H1 (cell line): ENCODE data around the gene PAK5.

Experiments
- BRCA1 ChIP-seq: IDR thresholded peaks from 2 replicates; pipeline ENCODE4 v1.6.1; 2012; ENCODE audit warnings: low read depth, low read length, improper control_type of control experiment
- CHD2 ChIP-seq: IDR thresholded peaks from 2 replicates; pipeline ENCODE4 v1.6.1; 2012; ENCODE audit warnings: low read length, improper control_type of control experiment
- EZH2 ChIP-seq: fragments of 200-600 bp; sonication (generic); IDR thresholded peaks from 2 replicates; pipeline ENCODE4 v1.7.1; 2012; ENCODE audit warnings: low read depth, mild to moderate bottlenecking, moderate library complexity, low read length, inconsistent platforms; ENCODE audit not compliant: severe bottlenecking
- GABPA ChIP-seq: IDR thresholded peaks from 2 replicates; pipeline ENCODE4 v1.6.1; 2011; ENCODE audit warnings: mild to moderate bottlenecking, low read length, moderate library complexity, borderline replicate concordance; ENCODE audit not compliant: insufficient read depth
- HDAC6 ChIP-seq: IDR thresholded peaks from one replicate; pipeline ENCODE4 v1.7.1; 2012; ENCODE audit warnings: low read depth, mild to moderate bottlenecking, inconsistent platforms, low read length, moderate library complexity
- MAFK ChIP-seq: IDR thresholded peaks from 2 replicates; pipeline ENCODE4 v1.6.1; 2012; ENCODE audit warnings: low read depth, mild to moderate bottlenecking, improper control_type of control experiment, low read length
- POLR2A ChIP-seq, 2 experiments: IDR thresholded peaks; 1 replicate in 1 of 2; 2 replicates in 1 of 2; pipeline ENCODE4 v1.6.1; 2011; ENCODE audit warnings: low read depth in 2 of 2, low read length in 2 of 2, mild to moderate bottlenecking in 2 of 2; ENCODE audit errors: control extremely low read depth in 1 of 2
- RNF2 ChIP-seq: fragments of 200-900, 300-1000 bp; sonication (generic); IDR thresholded peaks from 2 replicates; pipeline ENCODE4 v1.7.1; 2016; ENCODE audit warnings: borderline replicate concordance, low read depth, mild to moderate bottlenecking, antibody characterized with exemption, low read length; ENCODE audit not compliant: poor library complexity, severe bottlenecking; ENCODE audit errors: missing control alignments
- TF ChIP-seq, protein P1 (sequence below), 3 experiments: IDR thresholded peaks; 1 replicate in 2 of 3; 2 replicates in 1 of 3; pipeline versions ENCODE4 v1.5.1 to v1.6.1; 2011; ENCODE audit warnings: low read length in 3 of 3, mild to moderate bottlenecking in 3 of 3, inconsistent platforms in 2 of 3, low read depth in 1 of 3, moderate library complexity in 1 of 3; ENCODE audit not compliant: insufficient read depth in 1 of 3; ENCODE audit errors: control extremely low read depth in 1 of 3

DNA sequence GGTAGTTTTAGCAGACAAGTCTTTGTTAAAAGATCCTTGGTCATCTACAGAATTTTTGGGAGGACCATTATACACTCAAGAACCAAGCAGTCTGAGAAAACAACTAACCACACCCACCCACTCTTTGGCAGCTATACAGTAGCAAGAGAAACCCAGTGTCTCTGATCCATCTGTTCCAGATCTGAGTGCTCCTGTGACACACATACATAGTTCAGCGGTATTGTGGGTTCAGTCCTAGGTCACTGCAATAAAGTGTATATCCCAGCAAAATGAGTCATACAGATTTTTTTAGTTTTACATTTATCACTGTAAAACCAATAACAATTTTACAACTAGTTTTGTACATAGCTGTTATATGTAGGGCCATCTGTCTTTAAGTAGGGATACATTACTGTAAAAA, 47.4 kb upstream of the PAK5 start:
- TF ChIP-seq, protein P1, sequence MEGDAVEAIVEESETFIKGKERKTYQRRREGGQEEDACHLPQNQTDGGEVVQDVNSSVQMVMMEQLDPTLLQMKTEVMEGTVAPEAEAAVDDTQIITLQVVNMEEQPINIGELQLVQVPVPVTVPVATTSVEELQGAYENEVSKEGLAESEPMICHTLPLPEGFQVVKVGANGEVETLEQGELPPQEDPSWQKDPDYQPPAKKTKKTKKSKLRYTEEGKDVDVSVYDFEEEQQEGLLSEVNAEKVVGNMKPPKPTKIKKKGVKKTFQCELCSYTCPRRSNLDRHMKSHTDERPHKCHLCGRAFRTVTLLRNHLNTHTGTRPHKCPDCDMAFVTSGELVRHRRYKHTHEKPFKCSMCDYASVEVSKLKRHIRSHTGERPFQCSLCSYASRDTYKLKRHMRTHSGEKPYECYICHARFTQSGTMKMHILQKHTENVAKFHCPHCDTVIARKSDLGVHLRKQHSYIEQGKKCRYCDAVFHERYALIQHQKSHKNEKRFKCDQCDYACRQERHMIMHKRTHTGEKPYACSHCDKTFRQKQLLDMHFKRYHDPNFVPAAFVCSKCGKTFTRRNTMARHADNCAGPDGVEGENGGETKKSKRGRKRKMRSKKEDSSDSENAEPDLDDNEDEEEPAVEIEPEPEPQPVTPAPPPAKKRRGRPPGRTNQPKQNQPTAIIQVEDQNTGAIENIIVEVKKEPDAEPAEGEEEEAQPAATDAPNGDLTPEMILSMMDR (IDR thresholded peaks at IDR 0.05; ENCODE audit: control extremely low read depth in 1 of 3, insufficient read depth in 1 of 3, low read depth in 1 of 3, low read length in 3 of 3): no peak
- TF ChIP-seq EZH2: no peak
- TF ChIP-seq GABPA: no peak
- TF ChIP-seq BRCA1: no peak
- no peak for TF ChIP-seq MAFK
- no peak for TF ChIP-seq RNF2
- TF ChIP-seq HDAC6: no peak
- TF ChIP-seq POLR2A (IDR thresholded peaks at IDR 0.05; ENCODE audit: control extremely low read depth in 1 of 2, low read depth in 2 of 2, low read length in 2 of 2): no peak
- TF ChIP-seq CHD2: no peak
